GM18861 (cell line): ENCODE measurements around the gene VEGFD.

Experiments used
- ATAC-seq: cut with Tn5 transposase; IDR thresholded peaks from one replicate; pipeline ENCODE4 v1.9.1; 2021; ENCODE audit not compliant: unreplicated experiment

Gene VEGFD

GRCh38 chrX:15366506-15367352 lies 17.5 kb downstream of the VEGFD start:
- ATAC-seq: no peak

- ATAC-seq: no peak
Measured at GRCh38 chrX:15359701-15360100, 24.5 kb downstream of the VEGFD start.

GRCh38 chrX:15358533-15358932 lies 25.7 kb downstream of the VEGFD start:
- ATAC-seq: no peak

- ATAC-seq: no peak
Measured at GRCh38 chrX:15356444-15356843, 27.8 kb downstream of the VEGFD start.

GRCh38 chrX:15350329-15350996 lies 33.8 kb downstream of the VEGFD start:
- no peak for ATAC-seq

GRCh38 chrX:15349046-15349445 lies 35.2 kb downstream of the VEGFD start:
- no peak for ATAC-seq

GRCh38 chrX:15345976-15346375 lies 38.2 kb downstream of the VEGFD start:
- ATAC-seq: no peak

GRCh38 chrX:15344106-15344505 lies 40.1 kb downstream of the VEGFD start:
- ATAC-seq: no peak

- no peak for ATAC-seq
Measured at GRCh38 chrX:15343075-15343476, 41.1 kb downstream of the VEGFD start.

- ATAC-seq: no peak
Measured at GRCh38 chrX:15340867-15341266, 43.3 kb downstream of the VEGFD start.

- peak; percentile 2 for ATAC-seq
Measured at GRCh38 chrX:15336023-15336413, 48.2 kb downstream of the VEGFD start.

- peak; percentile 96 for ATAC-seq
Measured at GRCh38 chrX:15335135-15336022, 48.8 kb downstream of the VEGFD start, which contains the start of gene PIGA. PIGA (minus strand) TSS chrX:15335523; CDS start chrX:15331930, 3,593 bp downstream.

- no peak for ATAC-seq
Measured at GRCh38 chrX:15334561-15334960, 49.7 kb downstream of the VEGFD start.

GRCh38 chrX:15328821-15329220 lies 55.4 kb downstream of the VEGFD start:
- no peak for ATAC-seq

GRCh38 chrX:15328131-15328530 lies 56.1 kb downstream of the VEGFD start:
- no peak for ATAC-seq

- no peak for ATAC-seq
Measured at GRCh38 chrX:15322472-15322871, 61.7 kb downstream of the VEGFD start.

- ATAC-seq: no peak
Measured at GRCh38 chrX:15322072-15322471, 62.1 kb downstream of the VEGFD start.

GRCh38 chrX:15321447-15321846 lies 62.8 kb downstream of the VEGFD start:
- ATAC-seq: no peak

GRCh38 chrX:15320297-15320696 lies 63.9 kb downstream of the VEGFD start:
- ATAC-seq: no peak

GRCh38 chrX:15319075-15319474 lies 65.1 kb downstream of the VEGFD start:
- no peak for ATAC-seq

GRCh38 chrX:15315509-15315908 lies 68.7 kb downstream of the VEGFD start, which contains the start of gene ASB11:
ASB11 (minus strand) TSS chrX:15315640; CDS start chrX:15315605, 35 bp downstream.
- ATAC-seq: no peak
